Loucy (cell line): ENCODE results near the gene SYNGR1.
"Not testable (repeated sequence)": the region's sequence is repeated elsewhere in the genome, so short reads cannot be mapped to it uniquely, and the experiment has no call there.

Experiments
- H2AFZ ChIP-seq: fragments of 200-600 bp; sonication (generic); 2 replicates; pipeline ENCODE4 v1.6.0; 2016; ENCODE audit warnings: antibody characterized with exemption, mild to moderate bottlenecking, low read length, moderate library complexity
- H3F3A ChIP-seq: fragments of 200-600 bp; 2 replicates; pipeline ENCODE4 v1.6.0; 2016; ENCODE audit warnings: antibody characterized with exemption, low read depth, mild to moderate bottlenecking
- H3K27me3 ChIP-seq: fragments of 200-600 bp; sonication (generic); 2 replicates; pipeline ENCODE4 v1.6.1; 2014; ENCODE audit warnings: low read length, mild to moderate bottlenecking; ENCODE audit not compliant: insufficient read depth, poor library complexity, severe bottlenecking
- H3K36me3 ChIP-seq: fragments of 200-600 bp; sonication (generic); 2 replicates; pipeline ENCODE4 v1.6.1; 2016; ENCODE audit warnings: low read length; ENCODE audit not compliant: insufficient read depth
- H3K4me1 ChIP-seq: fragments of 200-600 bp; sonication (generic); 2 replicates; pipeline ENCODE4 v1.5.1; 2014; ENCODE audit warnings: low read length, mild to moderate bottlenecking; ENCODE audit not compliant: insufficient read depth, poor library complexity, severe bottlenecking
- H3K4me2 ChIP-seq: fragments of 200-600 bp; sonication (generic); 2 replicates; pipeline ENCODE4 v1.6.0; 2014; ENCODE audit warnings: antibody characterized with exemption, low read length, low read depth, mild to moderate bottlenecking; ENCODE audit not compliant: poor library complexity, severe bottlenecking
- H3K4me3 ChIP-seq: fragments of 200-600 bp; sonication (generic); 2 replicates; pipeline ENCODE4 v1.5.1; 2014; ENCODE audit warnings: low read length, mild to moderate bottlenecking, mixed read lengths; ENCODE audit not compliant: poor library complexity, severe bottlenecking
- H3K79me2 ChIP-seq: fragments of 200-600 bp; sonication (generic); 2 replicates; pipeline ENCODE4 v1.6.1; 2014; ENCODE audit warnings: low read length; ENCODE audit not compliant: insufficient read depth
- H3K9ac ChIP-seq: fragments of 200-600 bp; sonication (generic); 2 replicates; pipeline ENCODE4 v1.6.0; 2014; ENCODE audit warnings: mild to moderate bottlenecking, low read depth, low read length, moderate library complexity; ENCODE audit not compliant: poor library complexity, severe bottlenecking
- H3K9me2 ChIP-seq: fragments of 200-600 bp; sonication (generic); replicated peaks from 2 replicates; pipeline ENCODE4 v1.6.1; 2016; ENCODE audit warnings: low read depth, low read length, mixed read lengths
- H3K9me3 ChIP-seq: fragments of 200-600 bp; sonication (generic); 2 replicates; pipeline ENCODE4 v1.6.1; 2014; ENCODE audit warnings: mild to moderate bottlenecking, antibody characterized with exemption, low read length, low read depth; ENCODE audit not compliant: insufficient read depth
- H4K20me1 ChIP-seq: fragments of 200-600 bp; sonication (generic); 2 replicates; pipeline ENCODE4 v1.6.0; 2014; ENCODE audit warnings: antibody characterized with exemption, low read length, mild to moderate bottlenecking; ENCODE audit not compliant: insufficient read depth, poor library complexity, severe bottlenecking
- EZH2phosphoT487 ChIP-seq: fragments of 200-600 bp; IDR thresholded peaks from 2 replicates; pipeline ENCODE4 v1.6.1; 2018; ENCODE audit warnings: antibody characterized with exemption, mild to moderate bottlenecking, moderate library complexity, borderline replicate concordance
- TF ChIP-seq, protein P1 (sequence below): fragments of 200-600 bp; sonication (generic); conservative IDR thresholded peaks from 2 replicates; pipeline ENCODE4 v1.5.1; 2014; ENCODE audit warnings: mild to moderate bottlenecking, antibody characterized with exemption, low read length

SYNGR1 gene

DNA sequence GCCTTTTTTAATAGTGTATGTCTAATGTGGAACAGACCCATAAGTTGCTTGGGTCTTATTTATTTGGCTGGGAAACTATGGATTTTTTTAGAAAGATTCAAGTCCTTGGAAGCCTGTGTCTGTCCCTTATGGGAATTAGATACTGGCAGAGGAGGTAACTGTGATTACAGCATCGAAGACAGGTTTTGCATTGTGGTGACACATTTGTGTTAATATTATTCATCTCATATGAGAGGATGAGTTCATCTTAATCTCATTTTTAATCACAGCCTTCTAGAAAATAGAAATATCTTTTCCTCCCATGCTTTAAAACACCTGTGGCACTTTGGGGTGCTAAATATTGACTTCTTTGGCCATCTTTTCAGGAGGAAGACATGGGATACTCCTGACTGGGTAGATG is 59.0 kb downstream of the SYNGR1 start:
- no peak overlapping the region for H3K4me2 ChIP-seq
- H3K9me3 ChIP-seq, result no peaks in the 10 kb centered on the region
- H4K20me1 ChIP-seq, result no peaks in the 10 kb centered on the region
- no peak overlapping the region for H3K9ac ChIP-seq
- H3K4me3 ChIP-seq, result no peak overlapping the region
- H3F3A ChIP-seq, result peaks cover 7% of the 10 kb centered on the region; the same call in 1 of the 2 replicates
- no peaks in the 10 kb centered on the region for H3K27me3 ChIP-seq
- H3K79me2 ChIP-seq, result peaks cover 20% of the 10 kb centered on the region; the same call in 1 of the 2 replicates
- no peaks in the 10 kb centered on the region for H3K9me2 ChIP-seq
- no peaks in the 10 kb centered on the region for H3K36me3 ChIP-seq
- TF ChIP-seq, protein P1, sequence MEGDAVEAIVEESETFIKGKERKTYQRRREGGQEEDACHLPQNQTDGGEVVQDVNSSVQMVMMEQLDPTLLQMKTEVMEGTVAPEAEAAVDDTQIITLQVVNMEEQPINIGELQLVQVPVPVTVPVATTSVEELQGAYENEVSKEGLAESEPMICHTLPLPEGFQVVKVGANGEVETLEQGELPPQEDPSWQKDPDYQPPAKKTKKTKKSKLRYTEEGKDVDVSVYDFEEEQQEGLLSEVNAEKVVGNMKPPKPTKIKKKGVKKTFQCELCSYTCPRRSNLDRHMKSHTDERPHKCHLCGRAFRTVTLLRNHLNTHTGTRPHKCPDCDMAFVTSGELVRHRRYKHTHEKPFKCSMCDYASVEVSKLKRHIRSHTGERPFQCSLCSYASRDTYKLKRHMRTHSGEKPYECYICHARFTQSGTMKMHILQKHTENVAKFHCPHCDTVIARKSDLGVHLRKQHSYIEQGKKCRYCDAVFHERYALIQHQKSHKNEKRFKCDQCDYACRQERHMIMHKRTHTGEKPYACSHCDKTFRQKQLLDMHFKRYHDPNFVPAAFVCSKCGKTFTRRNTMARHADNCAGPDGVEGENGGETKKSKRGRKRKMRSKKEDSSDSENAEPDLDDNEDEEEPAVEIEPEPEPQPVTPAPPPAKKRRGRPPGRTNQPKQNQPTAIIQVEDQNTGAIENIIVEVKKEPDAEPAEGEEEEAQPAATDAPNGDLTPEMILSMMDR, result no peak
- TF ChIP-seq EZH2phosphoT487, result no peak
- peaks cover 23% of the 10 kb centered on the region for H3K4me1 ChIP-seq
- no peak overlapping the region for H2AFZ ChIP-seq

DNA sequence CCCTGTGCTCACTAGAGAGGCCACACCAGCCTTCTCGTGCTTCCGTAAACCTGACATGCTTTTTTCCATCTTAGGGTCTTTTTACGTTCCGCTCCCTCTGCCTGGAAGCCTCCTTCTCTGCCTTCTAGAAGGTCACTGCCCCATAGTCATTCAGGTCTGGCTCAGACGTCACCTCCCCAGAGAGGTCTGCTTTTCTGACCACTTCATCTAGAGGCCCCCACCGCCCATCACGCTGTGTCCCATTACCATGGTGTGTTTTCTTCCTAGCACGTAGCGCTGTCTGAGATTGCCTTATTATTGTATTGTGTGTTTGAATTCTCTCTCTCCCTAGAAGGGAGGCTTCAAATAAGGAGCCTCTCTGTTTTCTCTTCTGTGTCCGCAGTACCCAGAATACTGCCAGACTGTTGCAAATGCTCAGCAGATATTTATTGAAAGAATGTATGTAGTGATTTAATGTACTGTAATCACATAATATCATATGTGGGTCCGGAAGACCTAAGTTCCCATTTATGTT is 59.8 kb downstream of the SYNGR1 start:
- Histone ChIP-seq H3K4me1 (peaks cover 30% of the 10 kb centered on the region), H3K9me2 (no peaks in the 10 kb centered on the region), H2AFZ (no peak overlapping the region), H3F3A (peaks cover 7% of the 10 kb centered on the region; the same call in 1 of the 2 replicates), H4K20me1 (no peaks in the 10 kb centered on the region), H3K9ac (no peak overlapping the region), H3K27me3 (no peaks in the 10 kb centered on the region), H3K79me2 (peaks cover 24% of the 10 kb centered on the region; the same call in 1 of the 2 replicates), H3K4me2 (no peak overlapping the region), H3K4me3 (no peak overlapping the region), H3K9me3 (no peaks in the 10 kb centered on the region), H3K36me3 (no peaks in the 10 kb centered on the region)
- TF ChIP-seq, protein P1, result no peak

DNA sequence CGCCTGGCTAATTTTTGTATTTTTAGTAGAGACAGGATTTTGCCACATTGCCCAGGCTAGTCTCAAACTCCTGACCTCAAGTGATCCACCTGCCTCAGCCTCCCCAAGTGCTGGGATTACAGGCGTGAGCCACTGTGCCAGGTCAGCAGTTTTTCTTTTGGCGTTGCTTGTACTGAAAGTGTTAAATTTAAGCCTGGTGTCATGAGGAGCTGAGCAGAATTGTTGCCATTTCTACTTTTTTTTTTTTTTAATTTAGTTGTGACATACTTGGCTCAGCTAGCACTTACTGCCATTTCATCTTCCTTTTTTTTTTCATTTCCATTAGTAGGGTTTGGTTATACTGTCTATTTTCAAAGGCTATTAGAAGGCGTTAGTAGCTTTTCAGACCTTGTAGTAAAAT is 60.5 kb downstream of the SYNGR1 start:
- no peaks in the 10 kb centered on the region for H3K9me3 ChIP-seq
- no peak overlapping the region for H2AFZ ChIP-seq
- no peaks in the 10 kb centered on the region for H3K36me3 ChIP-seq
- no peak for TF ChIP-seq EZH2phosphoT487
- TF ChIP-seq, protein P1, result no peak
- peaks cover 7% of the 10 kb centered on the region; the same call in 1 of the 2 replicates for H3F3A ChIP-seq
- H3K9me2 ChIP-seq, result no peaks in the 10 kb centered on the region
- no peaks in the 10 kb centered on the region for H4K20me1 ChIP-seq
- peaks cover 33% of the 10 kb centered on the region for H3K4me1 ChIP-seq
- no peaks in the 10 kb centered on the region for H3K27me3 ChIP-seq
- no peak overlapping the region for H3K9ac ChIP-seq
- peaks cover 21% of the 10 kb centered on the region; the same call in 1 of the 2 replicates for H3K79me2 ChIP-seq
- H3K4me2 ChIP-seq, result no peak overlapping the region
- H3K4me3 ChIP-seq, result no peak overlapping the region

DNA sequence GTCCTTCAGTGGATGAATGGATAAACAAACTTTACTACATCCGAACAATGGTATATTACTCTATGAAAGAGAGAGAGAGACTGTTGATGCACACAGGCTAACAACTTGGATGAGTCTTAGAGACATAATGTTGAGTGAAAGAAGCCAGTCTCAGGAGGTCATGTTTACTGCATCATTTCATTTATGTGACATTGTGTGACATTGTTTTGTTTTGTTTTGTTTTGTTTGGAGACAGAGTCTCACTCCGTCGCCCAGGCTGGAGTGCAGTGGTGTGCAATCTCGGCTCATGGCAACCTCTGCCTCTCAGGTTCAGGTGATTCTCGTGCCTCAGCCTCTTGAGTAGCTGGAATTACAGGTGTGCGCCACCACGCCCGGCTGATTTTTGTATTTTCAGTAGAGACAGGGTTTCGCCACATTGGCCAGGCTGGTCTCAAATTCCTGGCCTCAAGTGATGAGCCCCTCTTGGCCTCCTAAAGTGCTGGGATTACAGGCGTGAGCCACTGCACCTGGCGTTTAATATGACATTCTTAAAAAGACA is 62.1 kb downstream of the SYNGR1 start:
- not testable (repeated sequence) for H4K20me1 ChIP-seq, H3K9me2 ChIP-seq, H3K27me3 ChIP-seq, H3K36me3 ChIP-seq, H2AFZ ChIP-seq, H3K9me3 ChIP-seq, H3F3A ChIP-seq
- H3K4me3 ChIP-seq, result peak overlapping the region; percentile 60
- H3K4me2 ChIP-seq, result peak overlapping the region; percentile 71
- H3K4me1 ChIP-seq, result peaks cover 33% of the 10 kb centered on the region
- peaks cover 16% of the 10 kb centered on the region; the same call in 1 of the 2 replicates for H3K79me2 ChIP-seq
- H3K9ac ChIP-seq, result peak overlapping the region; percentile 36

DNA sequence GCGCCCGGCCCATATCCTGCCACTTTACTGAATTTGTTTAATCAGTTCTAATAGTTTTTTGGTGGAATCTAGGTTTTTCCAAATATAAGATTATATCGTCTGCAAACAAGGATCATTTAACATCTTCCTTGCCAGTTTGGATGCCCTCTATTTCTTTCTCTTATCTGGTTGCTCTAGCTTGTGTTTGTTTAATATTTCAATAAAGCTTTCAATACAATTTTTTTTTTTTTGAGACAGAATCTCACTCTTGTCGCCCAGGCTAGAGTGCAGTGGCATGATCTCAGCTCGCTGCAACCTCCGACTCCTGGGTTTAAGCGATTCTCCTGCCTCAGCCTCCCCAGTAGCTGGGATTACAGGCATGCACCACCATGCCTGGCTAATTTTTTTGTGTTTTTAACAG is 63.4 kb downstream of the SYNGR1 start:
- not testable (repeated sequence) for H3K9me3 ChIP-seq, H3K9me2 ChIP-seq, H2AFZ ChIP-seq, H4K20me1 ChIP-seq, H3K4me3 ChIP-seq, H3F3A ChIP-seq, H3K27me3 ChIP-seq
- Histone ChIP-seq H3K4me2 (peak overlapping the region; percentile 71), H3K4me1 (peaks cover 33% of the 10 kb centered on the region), H3K79me2 (peaks cover 12% of the 10 kb centered on the region; the same call in 1 of the 2 replicates), H3K9ac (peak overlapping the region; percentile 9), H3K36me3 (peaks cover 12% of the 10 kb centered on the region; the same call in 1 of the 2 replicates)
